WTC11 (cell line): Measurements from ENCODE around the gene CHSY3.

ENCODE experiments used
- ATF2 ChIP-seq: sonication (generic); formaldehyde crosslinking; IDR thresholded peaks from 2 replicates; pipeline ENCODE4 v1.8.1; 2022; ENCODE audit warnings: low read depth, missing genetic modification reagents, borderline replicate concordance
- CTCF ChIP-seq: fragments of 200-600 bp; IDR thresholded peaks from 2 replicates; pipeline ENCODE4 v1.8.0; 2022; ENCODE audit warnings: antibody characterized with exemption
- HMGA2 ChIP-seq: fragments of 250-450 bp; sonication (Bioruptor Pico); IDR thresholded peaks from 2 replicates; pipeline ENCODE4 v1.4.0; 2021; ENCODE audit warnings: mild to moderate bottlenecking, moderate library complexity
- IRF2 ChIP-seq: sonication (generic); formaldehyde crosslinking; IDR thresholded peaks from 2 replicates; pipeline ENCODE4 v1.8.0; 2022; ENCODE audit warnings: low read depth, missing genetic modification reagents, borderline replicate concordance
- NFYB ChIP-seq: sonication (generic); formaldehyde crosslinking; conservative IDR thresholded peaks from 2 replicates; pipeline ENCODE4 v1.8.0; 2022; ENCODE audit warnings: low read depth, missing genetic modification reagents
- TF ChIP-seq, protein P1 (sequence below): sonication (generic); formaldehyde crosslinking; conservative IDR thresholded peaks from 2 replicates; pipeline ENCODE4 v1.8.1; 2023; ENCODE audit warnings: mild to moderate bottlenecking, low read depth, missing genetic modification reagents, moderate library complexity
- TF ChIP-seq, protein P2 (sequence below): fragments of 250-450 bp; sonication (Bioruptor Pico); IDR thresholded peaks from 2 replicates; pipeline ENCODE4 v2.1.2; 2022; ENCODE audit warnings: mild to moderate bottlenecking, moderate library complexity

GRCh38 chr5:130074820-130075219 is 170.6 kb downstream of the CHSY3 start:
- no peak for TF ChIP-seq CTCF
- TF ChIP-seq, protein P1, sequence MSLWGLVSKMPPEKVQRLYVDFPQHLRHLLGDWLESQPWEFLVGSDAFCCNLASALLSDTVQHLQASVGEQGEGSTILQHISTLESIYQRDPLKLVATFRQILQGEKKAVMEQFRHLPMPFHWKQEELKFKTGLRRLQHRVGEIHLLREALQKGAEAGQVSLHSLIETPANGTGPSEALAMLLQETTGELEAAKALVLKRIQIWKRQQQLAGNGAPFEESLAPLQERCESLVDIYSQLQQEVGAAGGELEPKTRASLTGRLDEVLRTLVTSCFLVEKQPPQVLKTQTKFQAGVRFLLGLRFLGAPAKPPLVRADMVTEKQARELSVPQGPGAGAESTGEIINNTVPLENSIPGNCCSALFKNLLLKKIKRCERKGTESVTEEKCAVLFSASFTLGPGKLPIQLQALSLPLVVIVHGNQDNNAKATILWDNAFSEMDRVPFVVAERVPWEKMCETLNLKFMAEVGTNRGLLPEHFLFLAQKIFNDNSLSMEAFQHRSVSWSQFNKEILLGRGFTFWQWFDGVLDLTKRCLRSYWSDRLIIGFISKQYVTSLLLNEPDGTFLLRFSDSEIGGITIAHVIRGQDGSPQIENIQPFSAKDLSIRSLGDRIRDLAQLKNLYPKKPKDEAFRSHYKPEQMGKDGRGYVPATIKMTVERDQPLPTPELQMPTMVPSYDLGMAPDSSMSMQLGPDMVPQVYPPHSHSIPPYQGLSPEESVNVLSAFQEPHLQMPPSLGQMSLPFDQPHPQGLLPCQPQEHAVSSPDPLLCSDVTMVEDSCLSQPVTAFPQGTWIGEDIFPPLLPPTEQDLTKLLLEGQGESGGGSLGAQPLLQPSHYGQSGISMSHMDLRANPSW, result no peak
- no peak for TF ChIP-seq IRF2
- TF ChIP-seq NFYB (CRISPR knock-in tag), result no peak
- no peak for TF ChIP-seq ATF2 (CRISPR knock-in tag)
- TF ChIP-seq, protein P2, sequence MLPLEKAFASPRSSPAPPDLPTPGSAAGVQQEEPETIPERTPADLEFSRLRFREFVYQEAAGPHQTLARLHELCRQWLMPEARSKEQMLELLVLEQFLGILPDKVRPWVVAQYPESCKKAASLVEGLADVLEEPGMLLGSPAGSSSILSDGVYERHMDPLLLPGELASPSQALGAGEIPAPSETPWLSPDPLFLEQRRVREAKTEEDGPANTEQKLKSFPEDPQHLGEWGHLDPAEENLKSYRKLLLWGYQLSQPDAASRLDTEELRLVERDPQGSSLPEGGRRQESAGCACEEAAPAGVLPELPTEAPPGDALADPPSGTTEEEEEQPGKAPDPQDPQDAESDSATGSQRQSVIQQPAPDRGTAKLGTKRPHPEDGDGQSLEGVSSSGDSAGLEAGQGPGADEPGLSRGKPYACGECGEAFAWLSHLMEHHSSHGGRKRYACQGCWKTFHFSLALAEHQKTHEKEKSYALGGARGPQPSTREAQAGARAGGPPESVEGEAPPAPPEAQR (CRISPR knock-in tag), result no peak
- TF ChIP-seq HMGA2 (CRISPR knock-in tag), result no peak
